DLD1 (cell line): ENCODE measurements around the gene EYA4.

Experiments
- in situ Hi-C: cut with HindIII; loops from 2 replicates; pipeline ENCODE4 v1.10.0; 2017; ENCODE audit warnings: low sequenced_read_pairs

EYA4 gene

GRCh38 chr6:133288662-133289061 is 47.5 kb downstream of the EYA4 start:
- in situ Hi-C loops, result no loop called here

GRCh38 chr6:133289733-133290306 is 48.7 kb downstream of the EYA4 start:
- in situ Hi-C loops, result no loop called here

GRCh38 chr6:133290930-133291329 is 49.8 kb downstream of the EYA4 start:
- in situ Hi-C loops, result no loop called here

GRCh38 chr6:133291671-133292070 is 50.5 kb downstream of the EYA4 start:
- in situ Hi-C loops, result no loop called here

- in situ Hi-C loops, result no loop called here
Observed at GRCh38 chr6:133297657-133298056, 56.5 kb downstream of the EYA4 start.

GRCh38 chr6:133298335-133298734 is 57.2 kb downstream of the EYA4 start:
- in situ Hi-C loops, result no loop called here

- in situ Hi-C loops, result no loop called here
Observed at GRCh38 chr6:133298801-133299200, 57.6 kb downstream of the EYA4 start.

GRCh38 chr6:133300896-133301295 is 59.7 kb downstream of the EYA4 start:
- in situ Hi-C loops, result loop anchor here (10.0 kb wide), 1 partner anchor 86 kb away; no protein-coding TSS in a partner anchor

- in situ Hi-C loops, result loop anchor here (10.0 kb wide), 1 partner anchor 87 kb away; no protein-coding TSS in a partner anchor
Observed at GRCh38 chr6:133301835-133302234, 60.7 kb downstream of the EYA4 start.

GRCh38 chr6:133306931-133307330 is 65.8 kb downstream of the EYA4 start:
- in situ Hi-C loops, result loop anchor here (10.0 kb wide), 1 partner anchor 92 kb away; no protein-coding TSS in a partner anchor

GRCh38 chr6:133309579-133309978 is 68.4 kb downstream of the EYA4 start:
- in situ Hi-C loops, result loop anchor here (10.0 kb wide), 1 partner anchor 95 kb away; no protein-coding TSS in a partner anchor

GRCh38 chr6:133312006-133312405 is 70.8 kb downstream of the EYA4 start:
- in situ Hi-C loops, result no loop called here

GRCh38 chr6:133313068-133313467 is 71.9 kb downstream of the EYA4 start:
- in situ Hi-C loops, result no loop called here

GRCh38 chr6:133314947-133315346 is 73.8 kb downstream of the EYA4 start:
- in situ Hi-C loops, result no loop called here

- in situ Hi-C loops, result no loop called here
Observed at GRCh38 chr6:133315811-133316210, 74.7 kb downstream of the EYA4 start.

- in situ Hi-C loops, result no loop called here
Observed at GRCh38 chr6:133317704-133318103, 76.5 kb downstream of the EYA4 start.

GRCh38 chr6:133326584-133326983 is 85.4 kb downstream of the EYA4 start:
- in situ Hi-C loops, result no loop called here

GRCh38 chr6:133333852-133334251 is 92.7 kb downstream of the EYA4 start:
- in situ Hi-C loops, result no loop called here

GRCh38 chr6:133337308-133337707 is 96.2 kb downstream of the EYA4 start:
- in situ Hi-C loops, result no loop called here

GRCh38 chr6:133339543-133340384 is 98.6 kb downstream of the EYA4 start:
- in situ Hi-C loops, result no loop called here

- in situ Hi-C loops, result no loop called here
Observed at GRCh38 chr6:133340557-133340956, 99.4 kb downstream of the EYA4 start.

- in situ Hi-C loops, result no loop called here
Observed at GRCh38 chr6:133341607-133342158, 100.5 kb downstream of the EYA4 start.
